Psoas muscle (tissue), 8 donors: ENCODE results near the gene SEMA3B. TPM values are rescaled to one million over a fixed set of nuclear protein-coding genes. Genes with fewer than 3 reads are reported as not detected.
A peak's percentile ranks its signal among the peaks of the same experiment; 100 is the strongest.

Experiments
- ATAC-seq, 4 donors: fragments of 200-7000 bp; cut with Tn5 transposase; one replicate each; pipeline ENCODE4 v1.9.1; 2020; ENCODE audit warnings: moderate library complexity in 3 of 4, mild to moderate bottlenecking in 2 of 4
- DNase-seq, 2 donors: peaks; one replicate each; pipeline ENCODE4 v3.0.0-alpha.2; 2020
- H3K27ac ChIP-seq: fragments of 200-600 bp; one replicate; pipeline ENCODE4 v1.8.0; 2022
- H3K27me3 ChIP-seq, 3 donors: fragments of 200-600 bp in 1 of 3; one replicate each; pipeline versions ENCODE4 v1.6.1 to v1.8.0; 2013 to 2022; ENCODE audit warnings: low read length in 2 of 3, mild to moderate bottlenecking in 2 of 3, moderate library complexity in 1 of 3; ENCODE audit not compliant: insufficient read depth in 3 of 3
- H3K36me3 ChIP-seq, 2 donors: fragments of 200-600 bp in 1 of 2; one replicate each; pipeline versions ENCODE4 v1.6.1 to v1.8.0; 2013 to 2022; ENCODE audit warnings: low read depth in 1 of 2, mild to moderate bottlenecking in 1 of 2, moderate library complexity in 1 of 2; ENCODE audit not compliant: insufficient read depth in 1 of 2
- H3K4me1 ChIP-seq: fragments of 200-600 bp; one replicate; pipeline ENCODE4 v1.8.0; 2022
- H3K4me3 ChIP-seq: fragments of 200-600 bp; one replicate; pipeline ENCODE4 v1.8.0; 2022; ENCODE audit warnings: mild to moderate bottlenecking
- H3K9me3 ChIP-seq: fragments of 200-600 bp; one replicate; pipeline ENCODE4 v1.8.0; 2022
- WGBS, 3 donors: extraction: QIAGEN DNeasy Blood & Tissue Kit; methylation state at CpG; one replicate each; pipeline versions ENCODE4 v1.1.6 to v1.1.7; 2013; 5-methylcytosine and 5-hydroxymethylcytosine counted together
- intact Hi-C, 2 donors: fragments of 100-400 bp; cut with DNase I; formaldehyde crosslinking; loops; one replicate each; pipeline versions ENCODE4 v1.11.0 to v1.14.2; 2022
- polyA plus RNA-seq, 3 donors: library from polyadenylated mRNA; stranded (reverse); fragments of 200-250 nt; gene quantifications; one replicate each; pipeline ENCODE4 v1.2.3, GENCODE V29; 2013
- total RNA-seq, 4 donors: library from RNA; stranded (reverse); fragmentation: NEBNext Ultra II Directional in 2 of 4; extraction: Animal tissue kit (Norgen Biotek cat#: 25700) in 2 of 4; gene quantifications; one replicate each; pipeline versions ENCODE4 v1.2.1 to v1.2.4, GENCODE V29; 2021 to 2023
- TF ChIP-seq, protein P1 (sequence below): fragments of 200-600 bp; IDR thresholded peaks from one replicate; pipeline ENCODE4 v1.8.0; 2022; ENCODE audit warnings: antibody characterized with exemption
- donor health status: healthy with polysubstance abuse.
- donor health status: DM: no; HTN: no; CAD: no; lungs with moderate emphysema.
- donor health status: Bipolar disorder and iron deficiency.
- donor health status: healthy.
- donor health status: DM: yes; HTN: yes; CAD: no.
- donor health status: DM: no; HTN: no; CAD: no.
- donor health status: DM: no; HTN: no; CAD: no.
- donor health status: DM: yes; HTN: yes; CAD: no.

Gene SEMA3B
- total and polyA plus RNA-seq, 7 donors, result 2.1 to 6.8 (median 3.4) TPM

DNA sequence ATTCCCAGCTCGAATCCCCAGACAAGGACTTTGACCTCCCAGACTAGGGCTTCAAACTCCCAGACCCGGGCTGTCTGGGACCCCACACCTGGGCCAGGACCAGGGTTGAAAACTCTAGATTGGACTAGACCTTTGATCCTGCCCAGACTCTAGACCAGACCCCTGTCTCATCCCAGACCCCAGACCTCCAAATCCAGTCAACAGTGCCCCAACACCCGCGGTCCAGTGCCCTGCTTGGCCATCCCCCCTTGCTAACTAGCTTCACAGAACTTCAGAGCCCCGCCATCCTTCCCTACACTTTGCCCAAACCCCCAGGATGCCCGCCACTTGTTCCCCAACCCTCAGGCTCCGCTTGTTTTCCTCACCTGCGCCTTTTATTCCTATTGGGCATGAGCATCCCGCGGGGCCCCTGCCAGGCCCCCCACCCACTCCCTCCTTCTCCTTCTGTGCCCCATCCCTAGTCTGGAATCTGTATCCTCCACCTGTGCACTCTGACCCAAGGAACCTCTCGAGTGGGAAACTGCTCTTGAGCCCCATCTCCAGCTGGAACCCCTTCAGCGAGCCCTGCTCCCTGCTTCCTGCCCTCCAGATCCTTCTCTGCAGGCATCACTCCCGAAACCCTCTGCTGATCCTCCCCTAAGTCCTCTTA, 32.3 kb upstream of the SEMA3B start:
- ATAC-seq (no peak), DNase-seq (no peak)
- Histone ChIP-seq H3K4me3 (peak overlapping the region; percentile 85), H3K27me3 (no peaks in the 10 kb centered on the region), H3K27ac (peak overlapping the region; percentile 81), H3K36me3 (no peaks in the 10 kb centered on the region), H3K9me3 (no peaks in the 10 kb centered on the region), H3K4me1 (peaks cover 20% of the 10 kb centered on the region)
- intact Hi-C loops, result no loop called here
- WGBS, 3 donors, result 18 to 22% (median 18%) methylated on average over 12 to 13 of the region's 13 CpGs
- TF ChIP-seq, protein P1, sequence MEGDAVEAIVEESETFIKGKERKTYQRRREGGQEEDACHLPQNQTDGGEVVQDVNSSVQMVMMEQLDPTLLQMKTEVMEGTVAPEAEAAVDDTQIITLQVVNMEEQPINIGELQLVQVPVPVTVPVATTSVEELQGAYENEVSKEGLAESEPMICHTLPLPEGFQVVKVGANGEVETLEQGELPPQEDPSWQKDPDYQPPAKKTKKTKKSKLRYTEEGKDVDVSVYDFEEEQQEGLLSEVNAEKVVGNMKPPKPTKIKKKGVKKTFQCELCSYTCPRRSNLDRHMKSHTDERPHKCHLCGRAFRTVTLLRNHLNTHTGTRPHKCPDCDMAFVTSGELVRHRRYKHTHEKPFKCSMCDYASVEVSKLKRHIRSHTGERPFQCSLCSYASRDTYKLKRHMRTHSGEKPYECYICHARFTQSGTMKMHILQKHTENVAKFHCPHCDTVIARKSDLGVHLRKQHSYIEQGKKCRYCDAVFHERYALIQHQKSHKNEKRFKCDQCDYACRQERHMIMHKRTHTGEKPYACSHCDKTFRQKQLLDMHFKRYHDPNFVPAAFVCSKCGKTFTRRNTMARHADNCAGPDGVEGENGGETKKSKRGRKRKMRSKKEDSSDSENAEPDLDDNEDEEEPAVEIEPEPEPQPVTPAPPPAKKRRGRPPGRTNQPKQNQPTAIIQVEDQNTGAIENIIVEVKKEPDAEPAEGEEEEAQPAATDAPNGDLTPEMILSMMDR, result no peak

DNA sequence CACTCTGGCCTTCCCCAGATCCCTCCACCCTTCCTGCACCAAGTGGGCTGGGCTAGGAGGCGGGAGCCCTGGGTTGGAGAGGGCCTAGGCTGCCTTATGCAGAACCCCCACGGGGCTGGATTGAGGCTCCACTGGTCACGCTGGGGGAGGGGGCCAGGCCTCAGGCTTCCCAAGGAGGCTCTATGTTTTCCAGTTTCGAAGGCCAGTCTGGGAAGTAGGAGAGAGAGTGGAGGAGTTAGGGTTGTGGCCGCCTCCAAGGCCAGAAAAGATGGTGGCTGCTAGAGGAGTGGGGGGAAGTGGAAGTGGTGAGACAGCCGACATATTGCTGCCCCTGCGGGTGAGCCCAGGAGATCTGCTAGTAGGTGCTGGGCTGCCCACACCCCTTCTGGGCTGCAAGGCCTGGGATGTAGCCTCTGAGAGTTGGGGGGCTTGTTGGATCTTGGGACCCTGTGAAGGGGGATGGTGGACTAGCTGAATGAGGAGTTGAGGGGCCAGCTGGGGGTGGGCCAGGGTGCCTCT, 31.8 kb upstream of the SEMA3B start:
- peak overlapping the region; percentile 85 for H3K4me3 ChIP-seq
- intact Hi-C loops, result no loop called here
- 27 to 35% (median 29%) methylated on average over 7 of the region's 7 CpGs for WGBS, 3 donors
- no peaks in the 10 kb centered on the region for H3K27me3 ChIP-seq
- no peaks in the 10 kb centered on the region for H3K36me3 ChIP-seq
- peak overlapping the region; percentile 81 for H3K27ac ChIP-seq
- H3K9me3 ChIP-seq, result no peaks in the 10 kb centered on the region
- TF ChIP-seq, protein P1, result no peak
- no peak for ATAC-seq
- peaks cover 20% of the 10 kb centered on the region for H3K4me1 ChIP-seq
- DNase-seq, result peak in 1 of 2 donors; percentile 71

DNA sequence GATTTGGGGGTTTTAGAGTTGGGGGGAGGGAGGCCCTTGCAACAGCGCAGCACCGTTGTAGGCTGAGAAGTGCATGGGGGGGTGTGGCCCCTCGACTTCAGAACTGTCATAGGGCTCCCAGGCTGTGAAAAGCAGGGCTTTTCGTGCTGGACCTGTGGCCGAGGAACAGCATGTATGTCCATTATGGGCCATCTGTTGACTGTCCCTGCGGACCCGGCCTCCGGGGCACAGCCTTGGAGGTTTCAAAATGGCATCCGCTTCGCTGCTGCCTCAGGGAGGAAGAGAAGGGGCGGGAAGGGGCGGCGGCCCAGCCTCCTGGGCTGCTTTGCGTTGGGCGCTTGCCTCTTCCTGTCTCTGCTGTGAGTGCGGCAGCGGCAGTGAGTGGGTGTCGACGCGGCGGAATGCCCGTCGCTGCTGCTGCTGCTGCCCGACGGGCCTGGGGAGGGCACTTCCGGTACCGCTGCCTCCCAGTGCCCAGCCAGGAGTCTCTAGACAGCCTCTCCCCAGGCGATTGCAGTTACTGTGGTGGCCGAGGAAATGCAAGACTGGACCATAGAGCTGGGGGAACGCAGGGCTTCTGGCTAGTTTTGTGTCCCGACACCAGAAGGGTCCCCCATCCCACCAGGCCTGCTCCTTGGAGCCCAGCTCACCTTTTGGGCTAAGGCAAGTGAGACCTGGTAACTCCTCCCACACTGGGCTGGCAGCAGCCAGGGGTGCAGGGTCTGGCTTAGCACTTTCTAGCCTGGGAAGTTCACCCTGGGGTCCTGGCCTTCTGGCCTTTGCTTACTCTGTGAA, 31.0 kb upstream of the SEMA3B start:
- Histone ChIP-seq H3K27ac (peak overlapping the region; percentile 81), H3K4me3 (peak overlapping the region; percentile 85), H3K27me3 (no peaks in the 10 kb centered on the region), H3K4me1 (peaks cover 20% of the 10 kb centered on the region), H3K9me3 (no peaks in the 10 kb centered on the region), H3K36me3 (no peaks in the 10 kb centered on the region)
- ATAC-seq (peak in 1 of 4 donors; percentile 2), DNase-seq (peak; percentile 84 to 89)
- intact Hi-C loops, result no loop called here
- TF ChIP-seq, protein P1, result no peak
- WGBS, 3 donors, result 16 to 23% (median 18%) methylated on average over 30 to 31 of the region's 31 CpGs

DNA sequence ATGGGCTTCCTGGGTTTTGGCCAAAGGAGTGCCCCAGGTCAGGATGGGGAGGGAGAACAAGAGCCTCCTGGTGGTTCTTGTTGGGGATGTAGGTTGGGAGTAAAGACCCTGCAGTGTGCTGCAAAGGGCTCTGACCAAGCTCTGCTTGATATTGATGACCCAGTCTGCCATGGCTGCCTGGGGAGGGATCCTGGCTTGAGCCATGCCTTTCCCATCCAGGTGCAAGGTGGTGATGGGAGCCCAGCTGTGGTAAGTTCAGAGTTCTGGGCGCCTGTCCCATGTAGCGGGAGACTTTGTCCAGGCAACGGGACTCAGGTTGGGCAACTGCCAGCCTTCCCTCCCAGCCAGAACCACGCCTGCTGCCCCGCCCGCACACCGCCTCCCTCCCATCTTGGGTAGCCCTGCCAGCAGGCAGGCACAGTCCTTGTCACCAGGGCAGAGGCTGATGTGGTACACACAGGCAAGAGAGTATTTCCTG, 30.4 kb upstream of the SEMA3B start:
- DNase-seq, result peak; percentile 87 to 95
- intact Hi-C loops, result no loop called here
- 6 to 21% (median 12%) methylated on average over 7 of the region's 7 CpGs for WGBS, 3 donors
- peak overlapping the region; percentile 85 for H3K4me3 ChIP-seq
- H3K27me3 ChIP-seq, result no peaks in the 10 kb centered on the region
- no peaks in the 10 kb centered on the region for H3K9me3 ChIP-seq
- TF ChIP-seq, protein P1, result no peak
- no peaks in the 10 kb centered on the region for H3K36me3 ChIP-seq
- H3K27ac ChIP-seq, result peak overlapping the region; percentile 81
- ATAC-seq, result peak; percentile 41 to 71 (median 67)
- peaks cover 20% of the 10 kb centered on the region for H3K4me1 ChIP-seq
